GM19397 (cell line): Measurements from ENCODE around the gene RNF208.

Experiments
- ATAC-seq: cut with Tn5 transposase; IDR thresholded peaks from one replicate; pipeline ENCODE4 v1.9.1; 2021; ENCODE audit warnings: mild to moderate bottlenecking, moderate library complexity; ENCODE audit not compliant: unreplicated experiment

The RNF208 gene

GRCh38 chr9:137215196-137215986, 6.6 kb downstream of the RNF208 start:
- no peak for ATAC-seq

- no peak for ATAC-seq
These were observed 7.4 kb downstream of the RNF208 start for GRCh38 chr9:137214620-137215019.

GRCh38 chr9:137213160-137214060, 8.6 kb downstream of the RNF208 start:
- ATAC-seq, result no peak

- no peak for ATAC-seq
These were observed 9.5 kb downstream of the RNF208 start for GRCh38 chr9:137212520-137212919.

GRCh38 chr9:137211532-137211931, 10.5 kb downstream of the RNF208 start:
- ATAC-seq, result no peak

GRCh38 chr9:137206602-137207001, 15.4 kb downstream of the RNF208 start:
- ATAC-seq, result no peak

- peak; percentile 51 for ATAC-seq
These were observed 16.6 kb downstream of the RNF208 start, which contains the start of the genes NDOR1 and TMEM203 for GRCh38 chr9:137205126-137206069. Gene NDOR1, plus strand, starts transcription at chr9:137205700. Its CDS starts 78 bp downstream, at chr9:137205778. Gene TMEM203, minus strand, starts transcription at chr9:137205648. Its CDS starts 234 bp downstream, at chr9:137205414.

- no peak for ATAC-seq
These were observed 17.3 kb downstream of the RNF208 start for GRCh38 chr9:137204731-137205125.

GRCh38 chr9:137202966-137203365, 19.1 kb downstream of the RNF208 start:
- no peak for ATAC-seq

- no peak for ATAC-seq
These were observed 20.7 kb downstream of the RNF208 start for GRCh38 chr9:137201205-137201868.

GRCh38 chr9:137200311-137201204, 21.5 kb downstream of the RNF208 start, which contains the start of gene TPRN:
Gene TPRN, minus strand, starts transcription at chr9:137200741. Its CDS starts 30 bp downstream, at chr9:137200711.
- peak; percentile 82 for ATAC-seq

GRCh38 chr9:137199411-137200121, 22.5 kb downstream of the RNF208 start:
- ATAC-seq, result no peak

GRCh38 chr9:137198902-137199283, 23.1 kb downstream of the RNF208 start:
- ATAC-seq, result no peak

GRCh38 chr9:137198051-137198901, 23.8 kb downstream of the RNF208 start:
- ATAC-seq, result no peak

- no peak for ATAC-seq
These were observed 26.4 kb downstream of the RNF208 start for GRCh38 chr9:137195525-137196220.

GRCh38 chr9:137194909-137195308, 27.1 kb downstream of the RNF208 start:
- ATAC-seq, result no peak

GRCh38 chr9:137194388-137194787, 27.7 kb downstream of the RNF208 start:
- ATAC-seq, result no peak
